ENCODE results near the gene MAST2.
A peak's percentile ranks its signal among the peaks of the same experiment; 100 is the strongest.
"Not testable (repeated sequence)": the region's sequence is repeated elsewhere in the genome, so short reads cannot be mapped to it uniquely, and the experiment has no call there.

Gene MAST2

GRCh38 chr1:45949462-45949861, 146.1 kb downstream of the MAST2 start:
- DNase-seq = not testable (repeated sequence)

GRCh38 chr1:45952072-45952471, 148.7 kb downstream of the MAST2 start:
- no peak for DNase-seq

DNA sequence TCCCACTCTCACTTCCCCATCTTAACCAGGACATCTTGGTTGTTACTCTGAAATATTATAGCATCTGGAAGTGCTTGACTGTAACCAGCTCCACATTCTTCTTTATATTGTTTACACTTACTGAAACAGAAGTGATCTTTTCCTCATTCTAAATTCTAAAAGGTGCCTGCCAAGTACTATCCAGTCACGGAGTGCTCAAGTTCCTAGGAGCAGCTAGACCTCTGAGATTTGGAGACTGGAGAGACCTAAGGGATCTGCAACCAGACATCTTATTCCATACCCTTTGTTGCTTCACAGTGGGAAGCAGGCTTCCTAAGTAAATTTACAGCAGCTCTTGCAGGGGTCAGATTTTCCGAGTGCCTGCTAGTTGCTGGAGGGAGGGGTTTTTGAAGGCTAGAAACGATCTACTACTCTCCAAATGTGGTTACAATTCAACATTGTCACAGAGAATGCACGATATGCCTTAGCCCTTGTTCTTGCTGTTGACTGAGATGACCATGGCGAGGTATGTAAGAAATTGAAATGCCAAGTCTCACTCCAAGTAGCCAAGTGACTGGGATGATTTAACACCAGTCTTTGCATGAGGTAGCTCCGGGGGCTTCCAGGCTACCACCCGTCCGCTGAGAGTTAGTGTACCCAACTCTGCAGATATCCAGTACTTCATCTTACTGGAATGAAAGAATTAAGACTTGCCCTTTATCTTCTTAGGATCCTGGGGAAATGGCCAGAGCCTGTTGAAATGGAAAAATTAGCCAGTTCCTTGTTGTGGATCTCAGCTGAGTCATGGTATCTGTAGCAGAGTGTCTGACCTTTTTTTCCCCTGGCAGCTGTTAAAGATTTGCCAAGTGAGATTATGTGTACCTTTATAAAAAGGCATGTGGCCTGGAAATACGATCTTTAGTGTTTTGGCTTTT, 150.8 kb downstream of the MAST2 start:
- peak; percentile 74 for DNase-seq

DNA sequence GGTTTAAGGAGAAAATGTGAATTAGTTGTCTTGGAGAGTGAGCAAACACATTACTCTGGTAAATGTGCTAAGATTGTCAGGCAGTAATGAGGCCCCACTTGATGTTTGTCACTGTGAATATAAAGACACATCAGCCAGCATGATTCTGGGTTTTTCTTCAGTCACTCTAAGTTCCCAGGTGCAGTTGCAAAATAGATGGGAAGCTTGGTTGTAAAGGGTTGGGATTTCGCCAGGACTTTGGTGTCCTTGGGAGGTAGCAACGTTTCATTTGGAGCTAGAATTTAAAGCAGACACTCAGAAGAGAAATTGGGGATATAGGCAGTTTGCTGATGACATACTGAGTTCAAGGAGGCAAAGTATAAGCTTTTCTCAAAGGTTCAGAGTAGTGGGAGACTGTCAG, 154.3 kb downstream of the MAST2 start:
- peak; percentile 2 for DNase-seq

DNA sequence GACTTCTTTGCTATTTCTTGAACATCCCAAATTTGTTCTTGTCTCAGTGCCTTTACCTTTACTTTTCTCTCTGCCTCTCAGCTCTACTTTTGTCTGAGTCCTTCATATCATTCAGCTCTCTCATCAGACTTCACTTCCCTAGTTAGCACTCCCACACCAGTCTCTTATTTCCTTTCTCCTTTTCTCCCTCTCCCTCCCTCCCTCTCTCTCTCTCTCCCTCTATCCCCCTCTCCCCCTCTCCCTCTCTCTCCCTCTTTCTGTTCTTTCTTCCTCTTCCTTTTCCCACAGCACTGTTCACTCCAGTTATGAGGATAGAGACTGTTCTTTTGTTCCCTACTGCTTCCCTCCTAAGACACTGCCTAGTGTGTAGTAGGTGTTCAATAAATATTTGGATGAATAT, 154.9 kb downstream of the MAST2 start:
- DNase-seq = no peak

GRCh38 chr1:45960930-45961715, 157.7 kb downstream of the MAST2 start:
- no peak for DNase-seq

DNA sequence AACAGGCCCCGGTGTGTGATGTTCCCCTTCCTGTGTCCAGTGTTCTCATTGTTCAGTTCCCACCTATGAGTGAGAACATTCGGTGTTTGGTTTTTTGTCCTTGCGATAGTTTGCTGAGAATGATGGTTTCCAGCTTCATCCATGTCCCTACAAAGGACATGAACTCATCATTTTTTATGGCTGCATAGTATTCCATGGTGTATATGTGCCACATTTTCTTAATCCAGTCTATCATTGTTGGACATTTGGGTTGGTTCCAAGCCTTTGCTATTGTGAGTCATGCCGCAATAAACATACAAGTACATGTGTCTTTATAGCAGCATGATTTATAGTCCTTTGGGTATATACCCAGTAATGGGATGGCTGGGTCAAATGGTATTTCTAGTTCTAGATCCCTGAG, 158.5 kb downstream of the MAST2 start:
- not testable (repeated sequence) for DNase-seq

DNA sequence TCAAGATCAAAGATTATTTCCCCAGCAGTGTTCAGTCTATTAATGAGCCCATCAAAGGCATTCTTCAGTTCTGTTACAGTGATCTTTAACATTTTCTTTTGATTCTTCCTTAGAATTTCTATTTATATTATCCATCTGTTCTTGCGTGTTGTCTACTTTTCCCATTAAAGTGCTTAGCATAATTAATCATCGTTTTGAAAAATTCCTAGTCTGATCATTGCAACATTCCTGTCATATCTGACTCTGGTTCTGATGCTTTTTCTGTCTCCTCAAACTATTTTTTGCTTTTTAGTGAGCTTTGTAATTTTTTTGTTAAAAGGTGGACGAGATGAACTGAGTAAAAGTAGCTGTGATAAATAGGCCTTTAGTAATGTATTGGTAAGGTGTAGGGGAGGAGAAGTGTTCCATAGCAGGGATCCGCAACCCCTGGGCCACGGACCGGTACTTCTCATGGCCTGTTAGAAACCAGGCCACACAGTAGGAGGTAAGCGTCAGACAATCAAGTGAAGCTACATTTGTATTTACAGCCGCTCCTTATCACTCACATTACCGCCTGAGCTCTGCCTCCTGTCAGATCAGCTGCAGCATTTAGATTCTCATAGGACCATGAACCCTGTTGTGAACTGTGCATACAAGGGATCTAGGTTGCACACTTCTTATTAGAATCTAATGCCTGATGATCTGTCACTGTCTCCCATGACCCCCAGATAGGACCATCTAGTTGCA, 165.7 kb downstream of the MAST2 start:
- no peak for DNase-seq

DNA sequence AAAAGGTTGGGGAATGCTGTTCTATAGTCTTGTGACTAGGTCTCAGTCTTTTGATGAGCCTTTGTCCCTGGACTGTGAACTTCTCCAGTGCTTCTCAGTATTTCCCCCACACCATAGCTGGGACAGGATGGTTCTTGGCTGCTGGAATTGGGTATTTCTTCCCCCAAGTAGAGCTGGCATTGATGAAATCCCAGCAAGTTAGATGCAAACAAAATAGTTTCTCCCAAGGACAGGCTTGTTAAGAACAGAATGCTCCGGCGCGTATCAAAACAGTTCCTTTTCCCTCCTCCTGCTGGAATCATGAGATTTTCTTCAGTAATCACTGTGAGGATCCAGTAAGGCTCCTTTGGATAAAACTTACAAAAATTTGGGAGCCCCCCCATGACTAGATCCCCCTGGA, 166.5 kb downstream of the MAST2 start:
- DNase-seq = no peak

- no peak for DNase-seq
Measured at GRCh38 chr1:45971335-45971734, 167.9 kb downstream of the MAST2 start.

GRCh38 chr1:45971922-45972531, 168.6 kb downstream of the MAST2 start:
- DNase-seq = no peak

GRCh38 chr1:45972621-45973020, 169.2 kb downstream of the MAST2 start:
- DNase-seq = no peak

GRCh38 chr1:45973121-45973520, 169.7 kb downstream of the MAST2 start:
- no peak for DNase-seq

- DNase-seq = peak; percentile 89
Measured at GRCh38 chr1:45974541-45975269, 171.3 kb downstream of the MAST2 start.

DNA sequence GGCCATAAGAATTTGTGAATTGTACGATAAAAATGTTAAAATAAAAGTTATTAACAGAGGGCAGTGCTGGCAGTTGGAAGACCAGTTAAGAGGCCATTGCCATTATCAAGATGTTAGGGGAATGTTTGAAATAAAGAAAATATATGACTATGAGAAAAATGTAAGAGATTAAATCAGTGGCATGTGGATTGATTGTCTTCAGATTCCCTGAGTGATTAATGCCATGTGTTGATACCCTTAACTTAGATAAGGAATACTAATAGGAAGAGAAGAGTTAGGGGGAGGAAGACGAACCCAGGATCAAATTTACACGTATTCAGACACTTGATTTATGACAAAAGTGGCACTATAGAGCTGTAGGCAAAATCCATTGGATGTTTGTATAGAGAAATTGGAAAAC, 173.2 kb downstream of the MAST2 start:
- DNase-seq = peak; percentile 3

- DNase-seq = peak; percentile 94
Measured at GRCh38 chr1:45979074-45979777, 175.8 kb downstream of the MAST2 start.

GRCh38 chr1:45979778-45980176, 176.4 kb downstream of the MAST2 start:
- peak; percentile 86 for DNase-seq

- DNase-seq = no peak
Measured at GRCh38 chr1:45982359-45982758, 178.9 kb downstream of the MAST2 start.

- DNase-seq = no peak
Measured at GRCh38 chr1:45983967-45984366, 180.6 kb downstream of the MAST2 start.

GRCh38 chr1:45987204-45987603, 183.8 kb downstream of the MAST2 start:
- DNase-seq = no peak

DNA sequence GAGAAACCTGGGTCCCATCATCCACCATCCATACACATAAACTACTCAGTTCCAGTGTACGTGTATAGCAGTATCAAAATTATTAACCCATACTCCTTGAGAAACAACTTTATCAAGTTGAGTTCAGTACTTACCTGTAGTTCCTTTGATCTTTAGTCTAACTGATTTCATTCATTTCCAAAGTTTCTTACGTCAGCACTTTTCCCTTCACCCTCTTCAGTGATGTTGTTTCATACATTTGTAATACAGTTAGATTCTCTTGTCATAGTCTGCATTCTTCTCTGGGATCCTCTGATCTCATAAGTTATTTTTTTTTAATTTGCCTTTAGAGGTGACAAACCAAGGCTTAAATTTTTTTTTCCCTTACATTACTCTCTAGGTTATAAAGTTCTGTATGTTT, 185.8 kb downstream of the MAST2 start:
- DNase-seq = no peak

GRCh38 chr1:45994423-45994822, 191.0 kb downstream of the MAST2 start:
- DNase-seq = no peak

All from NCI-H69 (cell line).